GM12865 (cell line): ENCODE measurements around the gene FGD1.
A peak's percentile ranks its signal among the peaks of the same experiment; 100 is the strongest.
"Not testable (repeated sequence)": the region's sequence is repeated elsewhere in the genome, so short reads cannot be mapped to it uniquely, and the experiment has no call there.

Source experiments
- DNase-seq: peaks from one replicate; pipeline ENCODE4 v3.0.0; 2010; ENCODE audit warnings: low read depth
- H3K4me3 ChIP-seq: 2 replicates; pipeline ENCODE4 v1.5.1; 2011; ENCODE audit warnings: mild to moderate bottlenecking, low read depth, low read length, control low read depth
- CTCF ChIP-seq: IDR thresholded peaks from 2 replicates; pipeline ENCODE4 v1.5.1; 2011; ENCODE audit warnings: low read length, control low read depth, low read depth, inconsistent platforms; ENCODE audit not compliant: insufficient read depth; ENCODE audit errors: missing control alignments

Gene FGD1

DNA sequence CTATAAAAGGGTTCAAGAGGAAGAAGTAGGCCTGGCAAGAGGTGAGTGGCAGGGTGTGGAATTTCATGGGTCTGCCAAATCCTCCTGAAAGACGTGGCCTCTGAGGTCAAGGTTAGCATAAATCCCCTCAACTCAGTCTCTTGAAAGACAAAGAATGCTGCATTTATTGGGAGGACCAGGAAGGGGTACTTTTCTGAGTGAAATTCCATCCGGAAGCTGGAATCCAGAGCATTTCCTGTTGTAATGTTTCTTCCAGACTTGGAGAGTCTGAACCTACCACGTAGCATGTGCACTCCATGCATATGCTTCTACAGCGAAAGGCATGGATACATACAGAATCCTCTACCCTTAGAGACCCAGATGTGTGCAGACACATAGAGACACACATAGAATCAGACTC is 13.4 kb upstream of the FGD1 start:
- DNase-seq: no peak
- no peak for TF ChIP-seq CTCF

GRCh38 chrX:54496936-54497335 is 902 bp upstream of the FGD1 start:
- no peak for TF ChIP-seq CTCF

More for the DNA sequence above, 13.4 kb upstream of the FGD1 start:
- H3K4me3 ChIP-seq: no peak overlapping the region

DNA sequence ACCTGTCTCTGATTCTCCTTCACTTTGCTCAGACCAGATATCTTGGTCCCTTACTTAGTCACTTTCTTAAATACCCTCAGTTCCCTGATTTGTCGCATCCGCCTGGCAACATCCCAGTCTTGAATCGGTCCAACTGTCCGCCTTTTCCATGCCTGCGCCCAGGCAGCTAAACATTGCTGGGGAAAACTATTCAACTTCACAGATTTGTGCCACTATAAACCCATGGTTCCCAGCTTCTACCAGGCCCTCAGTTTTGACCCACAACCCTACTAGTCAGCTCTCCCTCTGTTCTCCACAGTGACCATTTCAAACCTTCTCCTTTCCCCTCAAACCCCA is 451 bp upstream of the FGD1 start:
- H3K4me3 ChIP-seq: no peak overlapping the region
- no peak for DNase-seq
- no peak for TF ChIP-seq CTCF

More at GRCh38 chrX:54496936-54497335, 902 bp upstream of the FGD1 start:
- DNase-seq: no peak
- H3K4me3 ChIP-seq: no peak overlapping the region

DNA sequence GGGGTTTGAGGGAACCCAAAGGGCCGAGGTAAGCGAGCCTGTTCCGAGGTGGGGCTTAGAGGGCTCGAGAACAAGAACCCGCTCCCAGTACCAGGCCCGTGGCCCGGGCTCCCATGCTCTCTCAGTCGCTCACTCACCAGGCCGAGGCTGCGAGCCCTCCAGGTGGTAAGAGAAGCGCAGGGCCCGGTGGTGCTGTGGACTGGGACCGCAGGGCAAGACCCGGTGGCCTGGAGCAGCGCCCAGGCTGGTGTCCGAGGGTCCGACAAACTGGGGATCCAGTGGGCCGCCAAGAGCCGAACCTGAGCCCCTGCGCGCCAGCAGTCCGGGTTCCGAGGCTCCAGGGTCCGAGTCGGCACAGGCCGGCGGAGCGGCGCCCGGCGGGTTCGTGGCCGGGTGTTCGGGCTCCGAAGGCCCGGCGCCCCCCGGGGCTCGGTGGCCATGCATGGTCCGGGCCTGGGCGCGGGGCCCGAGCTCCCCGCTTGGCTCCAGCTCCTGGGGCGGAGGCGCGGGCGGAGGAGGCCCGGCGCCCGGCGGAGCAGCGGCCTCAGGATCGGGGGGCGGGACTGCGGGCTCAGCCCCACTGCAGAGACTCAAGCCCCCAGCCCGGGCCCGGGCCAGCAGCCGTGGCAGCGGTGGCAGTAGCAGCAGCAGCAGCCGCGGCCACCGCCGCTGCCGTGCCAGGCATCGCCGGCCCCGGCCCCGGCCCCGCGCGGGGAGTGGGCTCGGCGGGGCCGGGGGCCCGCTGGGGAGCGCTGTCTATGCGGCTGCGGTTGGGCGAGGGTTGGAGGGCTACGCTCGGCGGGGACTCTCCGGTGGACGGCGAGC is 833 bp downstream of the FGD1 start:
- DNase-seq: no peak
- no peak for TF ChIP-seq CTCF
- H3K4me3 ChIP-seq: peak overlapping the region; percentile 36

DNA sequence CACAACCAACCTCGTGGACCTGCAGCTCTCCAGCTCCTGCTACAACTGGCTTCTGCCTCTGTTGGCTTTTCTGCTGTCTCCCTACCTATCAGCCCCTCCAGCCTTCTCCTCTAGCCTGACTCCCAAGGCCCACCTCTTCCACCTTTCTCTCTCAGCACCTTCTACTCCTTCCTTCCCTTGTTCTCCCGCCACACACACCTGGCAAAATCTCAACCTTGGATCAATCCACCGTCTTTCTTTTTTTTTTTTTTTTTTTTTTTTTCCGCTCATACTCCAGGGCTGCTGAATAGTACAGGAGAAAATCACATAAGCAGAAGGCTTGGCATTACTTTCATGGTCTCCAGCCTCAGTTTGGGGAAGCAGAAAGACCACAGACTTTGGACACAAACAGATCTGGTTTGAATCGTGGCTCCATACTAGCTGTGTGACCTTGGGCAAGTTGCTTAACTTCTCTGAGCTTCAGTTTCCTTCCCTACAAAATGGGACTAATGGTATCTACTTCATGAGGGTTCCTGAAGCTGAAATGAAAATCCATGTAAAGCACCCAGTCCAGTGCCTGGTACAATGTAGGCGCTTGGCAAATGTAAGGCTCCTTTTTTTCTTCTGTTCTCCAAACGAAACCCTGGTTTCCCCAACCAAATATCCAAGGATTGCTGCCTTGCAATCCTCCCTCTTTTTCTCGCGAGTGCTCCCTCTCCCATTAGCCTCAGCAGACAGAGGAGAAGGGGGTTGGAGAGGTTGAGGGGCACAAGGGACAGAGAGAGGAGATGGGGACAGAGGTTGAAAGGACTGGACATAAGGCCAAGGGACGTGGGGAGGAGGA is 1.7 kb downstream of the FGD1 start:
- H3K4me3 ChIP-seq: no peak overlapping the region
- no peak for TF ChIP-seq CTCF
- DNase-seq: no peak

DNA sequence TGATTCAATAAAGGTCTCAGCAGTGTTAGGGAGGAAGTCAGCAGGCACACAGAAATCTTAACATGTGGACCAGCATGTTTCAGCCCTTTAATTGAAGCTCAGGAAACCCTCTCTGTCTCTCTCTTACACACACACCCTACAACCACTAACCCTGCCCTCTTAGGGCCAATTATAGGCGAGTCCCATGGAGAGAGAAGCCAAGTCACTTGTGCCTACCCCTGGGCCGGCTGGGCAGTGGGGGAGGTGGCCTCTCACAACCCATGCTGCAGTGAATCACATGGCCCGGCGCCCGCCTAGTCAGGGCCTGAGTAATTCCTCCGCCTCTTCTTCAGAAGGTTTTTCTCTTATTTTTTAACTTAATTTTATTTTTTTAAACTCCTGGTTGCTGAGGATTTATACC is 3.7 kb downstream of the FGD1 start:
- no peak for TF ChIP-seq CTCF

DNA sequence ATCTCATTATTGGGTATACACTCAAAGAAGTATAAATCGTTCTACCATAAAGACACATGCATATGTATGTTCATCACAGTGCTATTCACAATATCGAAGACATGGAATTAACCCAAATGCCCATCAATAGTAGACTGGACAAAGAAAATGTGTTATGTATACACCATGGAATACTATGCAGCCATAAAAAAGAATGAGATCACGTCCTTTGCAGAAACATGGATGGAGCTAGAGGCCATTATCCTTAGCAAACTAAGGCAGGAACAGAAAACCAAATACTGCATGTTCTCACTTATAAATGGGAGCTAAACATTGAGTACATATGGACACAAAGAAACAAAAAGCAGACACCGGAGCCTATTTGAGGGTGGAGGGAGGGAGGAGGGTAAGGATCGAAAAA is 6.2 kb downstream of the FGD1 start:
- DNase-seq: not testable (repeated sequence)

More for the DNA sequence above, 3.7 kb downstream of the FGD1 start:
- no peak overlapping the region for H3K4me3 ChIP-seq
- no peak for DNase-seq

More for the DNA sequence above, 6.2 kb downstream of the FGD1 start:
- not testable (repeated sequence) for H3K4me3 ChIP-seq
